Activated T-cell treated with anti-CD3 and anti-CD28 coated beads for 24 hours (primary cell): ENCODE data around the gene MALRD1.

ENCODE experiments used
- DNase-seq: peaks from one replicate; pipeline ENCODE4 v3.0.0-alpha.2; 2020; ENCODE audit warnings: low read depth

MALRD1 gene

DNA sequence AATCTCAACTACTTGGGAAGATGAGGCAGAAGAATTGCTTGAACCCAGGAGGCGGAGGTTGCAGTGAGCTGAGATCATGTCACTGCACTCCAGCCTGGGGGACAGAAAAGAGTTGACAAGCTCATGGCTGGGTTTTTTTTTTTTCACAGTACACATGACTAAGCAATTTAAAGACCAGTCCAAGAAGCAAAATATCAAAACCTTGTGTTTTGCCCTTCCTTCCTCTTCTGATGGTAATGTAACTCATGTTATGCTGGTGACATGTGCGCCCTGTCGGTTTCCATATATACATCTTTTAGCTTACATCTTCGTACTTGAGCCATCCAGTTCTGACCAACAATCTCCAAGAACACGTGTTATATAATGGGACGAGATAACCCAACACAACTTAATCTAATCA, 530.0 kb downstream of the MALRD1 start:
- DNase-seq, result no peak

DNA sequence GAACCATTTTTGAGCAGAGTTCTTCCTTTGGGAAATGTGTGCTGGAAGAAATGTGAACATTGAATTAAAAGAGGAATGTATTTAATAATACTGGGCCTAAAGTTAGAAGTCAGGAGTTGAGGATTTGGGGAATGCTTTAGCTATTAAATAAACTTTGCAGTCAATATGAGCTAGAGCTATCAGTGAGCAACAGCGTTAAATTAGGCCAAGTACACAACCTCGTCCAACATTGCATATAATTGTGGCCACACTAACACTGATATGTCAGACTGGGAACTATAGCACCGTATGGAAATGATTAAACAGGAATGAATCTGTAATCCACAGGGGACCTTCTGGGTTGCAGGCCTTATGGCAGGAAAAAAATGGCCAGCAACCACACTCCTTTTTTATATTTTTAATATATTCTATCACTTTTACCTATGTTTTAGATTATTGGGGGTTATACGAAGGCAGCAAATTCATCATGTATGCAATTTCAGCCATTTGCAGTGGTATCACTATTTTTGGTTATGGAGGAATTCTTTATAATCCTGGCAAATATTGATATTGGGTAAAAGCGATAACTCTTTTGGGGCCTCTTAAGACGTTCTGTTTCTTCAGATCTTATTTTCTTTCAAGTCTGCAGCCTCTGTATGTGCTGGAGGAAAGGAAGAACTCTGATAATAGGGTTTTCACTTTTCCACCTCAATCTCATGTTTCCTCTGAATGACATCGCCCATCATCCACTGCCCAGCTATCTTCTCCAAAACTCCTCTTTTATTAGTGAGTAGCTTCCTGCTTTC, 531.4 kb downstream of the MALRD1 start:
- no peak for DNase-seq

DNA sequence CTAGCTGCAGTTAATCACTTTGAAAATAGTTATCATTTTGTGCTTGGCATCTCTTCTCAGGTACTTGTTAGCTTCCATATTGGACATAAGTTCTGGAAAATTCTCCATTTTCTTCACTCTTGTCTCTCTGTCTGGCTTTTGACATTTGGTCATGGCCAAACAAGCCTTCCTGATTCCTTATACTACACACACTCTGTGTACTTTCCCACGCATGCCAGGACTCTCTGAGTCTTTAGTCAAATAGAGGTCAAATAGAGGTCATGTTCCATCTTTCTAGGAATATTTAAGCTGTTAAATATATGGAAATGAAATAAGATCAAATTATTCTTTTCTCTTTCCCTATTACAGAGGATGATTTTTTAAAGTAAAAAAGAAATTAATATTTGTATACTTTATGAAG, 532.1 kb downstream of the MALRD1 start:
- DNase-seq, result no peak

DNA sequence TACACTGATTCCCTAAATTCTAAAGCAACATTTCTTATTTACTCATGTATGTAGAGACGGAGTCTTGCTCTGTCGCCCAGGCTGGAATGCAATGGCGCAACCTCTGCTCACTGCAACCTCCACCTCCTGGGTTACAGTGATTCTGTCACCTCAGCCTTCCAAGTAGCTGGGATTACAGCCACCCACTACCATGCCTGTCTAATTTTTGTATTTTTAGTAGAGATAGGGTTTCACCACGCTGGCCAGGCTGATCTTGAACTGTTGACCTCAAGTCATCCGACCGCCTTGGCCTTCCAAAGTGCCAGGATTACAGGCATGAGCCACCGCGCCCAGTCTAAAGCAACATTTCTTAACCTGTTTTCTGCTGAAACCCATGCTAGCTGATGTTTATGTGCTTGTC, 540.0 kb downstream of the MALRD1 start:
- DNase-seq, result no peak

DNA sequence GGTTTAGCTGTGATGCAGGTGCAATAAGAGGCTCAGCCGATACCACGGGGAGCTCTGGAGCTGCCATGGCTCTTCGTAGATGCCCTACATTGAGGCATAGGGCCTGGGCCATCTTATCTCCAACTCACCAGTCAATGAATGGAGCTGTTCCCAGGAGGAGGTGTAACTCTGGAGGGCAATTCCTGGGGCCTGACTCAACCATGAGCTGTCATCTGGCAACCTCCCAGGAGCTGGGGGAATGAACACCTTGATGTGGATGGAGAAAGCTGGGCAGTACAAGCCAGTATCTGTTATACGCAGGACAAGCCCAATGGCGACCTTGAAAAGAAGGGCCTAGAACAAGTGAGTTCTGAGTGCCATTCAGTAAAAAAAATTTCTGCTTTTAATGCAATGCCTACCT, 543.7 kb downstream of the MALRD1 start:
- DNase-seq, result no peak

DNA sequence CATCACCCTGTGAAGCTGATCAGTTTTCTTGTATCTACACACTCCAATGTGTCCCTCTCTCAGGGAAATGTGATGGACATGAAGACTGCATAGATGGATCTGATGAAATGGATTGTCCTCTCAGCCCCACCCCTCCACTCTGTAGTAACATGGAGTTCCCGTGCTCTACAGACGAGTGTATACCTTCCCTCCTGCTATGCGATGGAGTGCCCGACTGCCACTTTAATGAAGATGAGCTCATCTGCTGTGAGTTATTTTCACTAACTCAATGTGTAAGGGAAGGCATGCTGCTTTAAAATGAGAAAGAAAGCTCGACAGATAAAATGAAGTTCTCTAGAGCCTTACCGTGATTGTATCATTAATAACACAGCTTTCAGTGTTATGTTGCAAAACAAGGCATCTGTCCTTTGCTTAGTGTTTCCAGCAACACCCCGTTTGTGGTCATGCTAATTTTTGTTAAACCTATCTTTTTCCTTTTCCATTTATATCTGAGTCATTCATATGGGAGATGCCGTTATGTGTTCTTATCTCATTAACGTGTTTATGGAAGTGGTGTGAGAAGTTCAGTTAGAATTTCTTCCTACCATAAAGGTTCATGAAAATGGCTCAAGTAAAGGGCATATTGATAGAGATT, 546.7 kb downstream of the MALRD1 start:
- DNase-seq, result no peak

DNA sequence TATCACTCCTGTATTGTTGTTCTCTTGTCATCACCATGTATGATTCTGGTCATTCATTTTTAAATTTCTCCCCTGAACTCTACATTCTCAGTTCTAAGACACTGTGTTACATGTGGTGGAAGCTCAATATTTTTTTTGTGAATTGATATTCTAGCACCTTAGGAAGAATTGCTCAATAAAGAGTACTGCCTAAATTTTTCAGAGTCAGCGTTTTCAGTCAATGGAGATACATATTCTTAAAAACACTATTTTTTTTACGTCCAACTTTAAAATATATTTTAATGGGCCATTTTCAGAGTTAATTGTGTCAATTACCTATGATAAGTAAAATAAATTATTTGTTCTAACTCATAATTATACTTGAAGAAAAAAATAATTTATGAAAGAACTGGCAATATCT, 557.2 kb downstream of the MALRD1 start:
- no peak for DNase-seq

DNA sequence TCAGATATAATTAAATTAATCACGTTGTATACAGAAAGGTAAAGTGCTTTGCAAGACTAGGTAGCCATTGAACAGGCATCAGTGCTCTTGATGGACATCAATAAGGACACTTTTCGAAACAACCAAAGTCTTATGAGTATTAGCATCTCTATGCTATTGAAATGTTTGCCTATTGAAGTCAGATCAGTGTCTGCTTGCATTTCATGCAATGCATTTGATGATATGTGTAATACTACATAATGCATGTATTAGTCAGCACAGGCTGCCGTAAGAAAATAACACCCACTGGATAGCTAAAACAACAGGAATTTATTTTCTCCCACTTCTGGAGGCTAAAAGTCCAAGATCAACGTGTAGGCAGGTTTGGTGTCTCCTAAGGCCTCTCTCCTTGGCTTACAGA, 558.4 kb downstream of the MALRD1 start:
- no peak for DNase-seq

DNA sequence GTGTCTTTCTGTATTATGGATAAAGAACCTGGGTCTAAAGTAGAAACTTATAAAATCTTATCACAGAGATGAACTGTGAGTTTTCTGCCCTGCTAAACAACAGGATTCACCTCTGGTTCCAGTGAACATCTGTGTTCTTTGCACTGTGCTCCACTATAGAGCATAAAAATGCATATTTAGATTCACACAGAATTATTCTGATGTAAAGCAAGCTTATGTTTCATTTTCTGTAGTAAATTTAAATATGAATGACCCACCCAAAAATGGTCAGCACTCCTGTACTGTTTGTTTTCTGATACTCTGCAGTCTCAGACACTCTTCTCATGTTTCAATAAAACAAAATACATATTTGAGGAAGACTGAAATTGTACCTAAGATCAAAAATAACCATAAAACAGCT, 563.2 kb downstream of the MALRD1 start:
- no peak for DNase-seq

DNA sequence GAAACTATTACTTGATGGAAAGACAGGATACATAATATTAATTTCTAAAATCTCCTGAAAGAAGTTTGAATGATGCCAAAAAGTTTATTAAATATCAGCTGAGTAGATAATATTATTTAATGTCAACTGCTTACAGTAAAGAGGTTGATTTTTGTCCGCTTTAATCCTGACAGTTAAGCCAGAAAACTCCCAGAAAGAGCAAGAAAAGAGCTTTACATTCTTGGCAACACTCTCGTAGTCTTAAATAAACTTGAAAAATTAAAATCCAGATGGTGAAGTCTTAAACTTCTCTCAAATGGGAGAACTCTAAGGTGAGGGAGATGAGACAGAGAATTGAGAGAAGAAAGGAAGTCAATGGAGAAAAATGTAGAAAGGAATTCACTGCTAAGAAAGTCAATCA, 568.4 kb downstream of the MALRD1 start:
- no peak for DNase-seq

DNA sequence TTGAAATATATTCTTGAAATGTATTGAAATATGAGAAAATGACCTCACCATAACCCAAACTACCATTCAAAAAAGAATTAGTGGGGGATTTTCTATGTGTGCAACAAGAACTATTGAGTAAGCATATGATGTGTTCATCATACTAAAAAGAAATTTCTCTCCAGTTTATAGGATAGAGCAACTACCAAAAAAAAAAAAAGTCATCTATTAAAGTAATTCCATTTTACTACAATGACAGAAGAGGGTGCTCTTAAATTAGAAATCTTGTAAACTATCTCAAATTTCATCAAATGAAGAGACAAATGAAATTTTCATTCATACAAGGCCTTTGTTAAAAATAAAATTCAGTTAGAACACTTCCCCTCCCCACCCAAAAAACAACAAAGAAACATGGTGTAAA, 572.2 kb downstream of the MALRD1 start:
- no peak for DNase-seq

DNA sequence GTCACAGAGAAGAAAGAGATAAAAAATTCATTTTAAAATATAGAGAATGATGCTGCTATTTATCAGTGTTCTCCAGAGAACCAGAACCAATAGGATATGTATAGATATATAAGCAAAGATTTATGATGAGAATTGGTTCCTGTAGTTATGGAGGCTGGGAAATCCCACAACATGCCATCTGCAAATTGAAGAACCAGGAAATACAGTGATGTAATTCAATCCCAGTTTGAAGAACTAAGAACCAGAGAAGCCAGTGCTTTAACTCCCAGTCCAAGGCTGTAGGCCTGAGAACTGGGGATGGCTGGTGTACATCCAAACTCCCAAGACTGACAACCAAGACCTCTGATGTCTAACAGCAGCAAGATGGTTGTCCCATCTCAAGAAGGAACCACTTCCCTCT, 574.7 kb downstream of the MALRD1 start:
- DNase-seq, result no peak

DNA sequence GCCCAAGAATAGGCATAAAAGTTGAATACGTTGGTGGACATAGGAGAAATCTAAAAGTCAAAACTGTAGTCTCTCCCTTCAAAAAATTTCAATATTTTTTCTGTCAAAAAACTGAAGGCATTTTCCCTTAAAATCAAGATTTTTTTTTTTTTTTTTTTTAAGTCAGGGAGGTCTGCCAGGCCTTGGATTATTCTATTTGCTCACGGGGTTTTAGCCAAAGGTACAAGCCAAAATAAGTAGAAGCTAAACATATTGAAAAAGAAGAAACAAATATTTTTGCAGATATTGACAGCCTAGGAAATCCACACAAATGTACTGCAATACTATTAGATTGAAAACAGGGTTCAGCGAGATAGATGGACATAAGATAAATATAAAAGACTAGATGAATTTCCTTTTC, 577.6 kb downstream of the MALRD1 start:
- DNase-seq, result no peak

DNA sequence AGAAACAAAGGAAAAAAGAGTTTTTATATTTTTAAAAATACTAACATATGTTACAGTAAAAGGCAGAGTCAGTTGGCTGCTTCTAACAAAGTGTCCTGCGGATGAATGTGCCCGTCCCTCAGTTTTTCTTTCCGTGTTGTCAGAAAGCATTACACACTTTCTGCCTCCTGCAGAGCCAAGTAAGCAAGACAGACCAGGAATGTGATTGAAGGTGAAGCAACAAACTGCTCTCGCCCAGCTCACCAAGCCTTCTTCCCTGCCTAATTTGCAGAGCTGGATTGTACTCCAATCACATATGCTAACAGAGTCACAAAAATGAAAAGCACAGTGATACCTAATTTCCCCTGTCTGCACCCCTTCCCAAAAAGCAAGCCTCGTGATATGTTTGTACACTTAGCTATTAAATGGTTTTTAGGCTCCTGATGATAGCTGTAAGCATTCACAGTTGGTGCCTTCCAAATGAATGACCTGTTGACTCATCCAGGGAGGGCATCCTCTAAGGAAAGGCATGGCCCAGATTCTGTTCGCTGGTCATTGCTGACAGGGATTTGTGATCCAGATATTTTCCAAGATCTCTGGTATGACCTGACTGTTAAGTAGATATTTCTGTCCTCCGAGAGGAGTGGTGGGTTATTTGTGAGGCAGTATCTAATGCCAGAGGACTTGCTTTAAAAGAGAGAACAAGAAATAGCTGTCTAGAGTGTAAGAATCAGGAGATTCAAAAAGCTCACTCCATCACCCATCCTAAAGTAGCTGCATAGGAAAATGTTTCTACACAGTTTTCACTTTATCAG, 580.4 kb downstream of the MALRD1 start:
- no peak for DNase-seq

DNA sequence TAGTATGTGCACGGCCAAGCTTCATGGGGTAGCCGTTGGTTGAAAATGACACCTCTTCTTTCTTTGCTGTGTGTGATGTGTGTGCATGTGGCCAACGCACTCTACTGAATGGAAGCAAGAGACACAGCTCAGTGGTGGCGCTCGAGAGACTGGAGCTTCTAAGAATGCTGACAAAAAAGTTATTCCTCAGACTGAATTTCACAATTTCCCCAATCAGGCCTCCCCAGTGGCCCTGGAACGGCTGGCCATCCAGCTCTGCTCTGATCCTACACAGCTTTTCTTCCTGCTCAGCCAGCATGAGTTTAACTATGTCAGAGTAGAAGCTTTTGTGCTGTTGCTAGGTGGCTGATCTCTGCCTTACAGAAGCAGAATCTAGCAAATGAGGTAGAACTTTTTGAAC, 581.0 kb downstream of the MALRD1 start:
- no peak for DNase-seq

DNA sequence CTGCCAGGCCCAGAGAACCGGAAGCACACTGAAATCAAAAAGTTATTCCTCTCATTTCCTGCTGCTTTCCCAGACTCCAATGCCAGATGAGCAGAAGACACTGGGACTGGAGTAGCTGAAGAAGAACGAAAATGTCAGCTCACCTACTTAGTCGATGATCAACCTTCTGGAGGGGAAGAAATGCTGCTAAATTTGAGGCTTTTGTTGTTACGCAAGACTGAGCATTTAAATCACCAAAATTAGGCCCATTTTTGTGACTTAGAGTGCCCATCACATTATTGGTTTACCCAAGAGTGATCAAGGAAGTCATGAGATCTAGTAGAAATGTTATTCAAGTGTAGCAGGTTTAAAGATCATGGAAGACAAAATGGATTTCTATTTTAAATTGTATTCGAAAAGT, 585.6 kb downstream of the MALRD1 start:
- no peak for DNase-seq

DNA sequence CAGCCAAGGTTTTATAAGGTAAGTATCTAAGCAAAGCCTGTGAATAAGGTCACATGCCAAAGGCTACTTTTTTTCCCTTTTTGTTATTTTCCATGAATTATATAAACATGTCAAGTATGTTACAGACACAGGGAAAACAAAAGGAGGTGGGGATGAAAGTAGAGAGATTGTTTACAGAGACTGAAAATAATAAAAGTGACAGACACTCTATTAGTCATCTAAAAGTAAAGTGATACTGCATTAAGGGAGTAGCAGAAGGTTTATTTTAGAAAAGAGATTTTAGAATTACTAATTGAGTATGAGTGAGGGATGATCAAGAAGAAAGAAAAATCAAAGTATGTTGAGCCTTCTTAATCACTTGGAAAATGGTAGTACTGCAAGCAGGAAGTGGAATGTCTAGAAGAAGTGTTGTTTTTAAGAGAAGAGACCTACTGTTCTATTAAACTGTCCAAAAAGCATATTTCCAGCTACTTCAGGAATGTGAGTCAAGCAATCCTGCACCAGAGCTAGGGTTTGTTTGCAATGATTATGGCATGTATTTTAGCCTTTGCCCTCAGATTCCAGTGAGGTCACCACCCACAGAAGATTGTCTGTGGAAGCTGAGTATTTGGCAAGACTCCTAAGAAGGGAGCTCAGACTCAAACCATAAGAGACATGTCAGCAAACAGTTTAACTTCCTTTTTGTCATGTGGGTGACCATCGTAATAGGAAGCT, 589.7 kb downstream of the MALRD1 start:
- no peak for DNase-seq

DNA sequence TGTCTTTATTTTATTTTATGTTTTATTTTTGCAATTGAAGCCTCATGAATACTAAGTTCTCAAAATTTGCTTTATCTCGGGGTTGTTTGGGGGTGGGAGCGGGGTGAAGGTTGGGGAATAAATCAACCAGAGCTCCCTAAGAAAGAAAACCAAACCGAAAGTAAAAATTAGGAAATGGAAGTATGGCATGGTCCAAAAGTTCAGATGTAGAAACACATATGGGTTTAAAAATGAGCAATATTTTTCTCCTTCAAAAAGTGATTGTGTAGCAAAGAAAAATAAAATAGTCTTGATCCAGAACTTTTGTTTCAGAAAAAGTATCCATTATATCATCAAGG, 590.3 kb downstream of the MALRD1 start:
- DNase-seq, result no peak

DNA sequence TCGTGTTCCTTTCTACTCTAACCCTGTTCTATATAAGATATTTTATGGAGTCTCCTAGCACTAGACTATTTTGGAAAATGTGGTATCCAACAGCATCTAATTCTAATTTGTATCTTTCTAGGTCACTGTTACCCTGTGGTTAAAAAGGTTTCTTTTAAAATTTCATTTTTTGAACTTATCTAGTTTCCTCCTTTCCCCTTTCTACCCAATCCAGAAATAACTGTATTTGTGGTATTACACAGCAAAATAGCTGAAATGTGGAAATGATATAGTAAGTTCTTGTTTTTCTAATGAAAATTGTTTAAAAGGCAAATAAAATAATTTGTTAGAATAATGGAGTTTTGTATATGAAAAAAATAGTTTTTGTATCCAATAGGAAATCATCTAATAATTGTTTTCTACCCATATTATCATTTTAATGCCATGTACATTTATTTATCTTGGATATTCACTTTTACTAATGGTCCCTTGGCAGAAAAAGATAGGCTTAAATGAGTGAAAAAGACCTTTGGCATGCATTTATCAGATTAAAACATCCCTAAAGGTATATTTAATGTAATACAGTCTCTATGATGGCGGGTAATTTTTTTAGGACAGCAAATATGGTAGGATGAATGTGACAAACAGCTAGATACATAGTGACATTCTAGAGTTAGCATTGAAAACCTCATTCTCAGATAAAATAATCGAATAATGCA, 592.1 kb downstream of the MALRD1 start:
- DNase-seq, result no peak

DNA sequence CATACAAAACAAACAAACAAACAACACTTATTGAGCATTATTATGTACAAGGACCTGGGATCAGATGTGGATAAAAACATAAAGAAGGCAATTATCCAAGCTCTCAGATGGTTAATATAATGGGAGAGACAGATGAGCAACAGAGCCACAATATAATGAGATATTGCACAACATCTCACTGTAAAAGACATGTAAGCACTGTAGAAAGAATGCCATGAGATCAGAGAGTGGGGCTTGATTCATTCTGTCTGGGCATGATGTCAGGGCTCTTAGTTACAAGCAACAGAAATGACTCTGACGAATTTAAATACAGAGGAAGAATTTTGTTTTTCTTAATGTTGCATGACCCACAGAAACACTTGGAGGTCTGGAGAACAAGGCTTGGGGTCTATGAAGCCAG, 602.9 kb downstream of the MALRD1 start:
- DNase-seq, result no peak

DNA sequence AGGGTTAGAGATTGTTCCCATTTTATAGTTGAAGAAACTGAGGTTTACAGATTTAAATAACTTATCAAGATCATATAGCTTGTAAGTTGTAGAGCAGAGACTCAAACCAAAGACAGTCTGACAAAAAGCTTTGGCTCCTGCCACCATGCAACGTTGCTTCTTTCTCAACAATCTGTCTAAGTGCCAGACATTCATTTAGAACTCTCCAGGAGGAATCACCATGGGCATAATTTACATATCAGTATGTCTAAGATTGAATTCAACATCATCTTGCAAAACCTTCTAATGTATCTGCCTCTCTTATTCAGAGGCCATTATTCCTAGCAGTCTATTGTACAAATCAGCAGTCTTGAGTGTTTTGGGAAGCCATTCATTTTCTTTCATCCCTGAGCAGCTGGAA, 604.1 kb downstream of the MALRD1 start:
- DNase-seq, result no peak

DNA sequence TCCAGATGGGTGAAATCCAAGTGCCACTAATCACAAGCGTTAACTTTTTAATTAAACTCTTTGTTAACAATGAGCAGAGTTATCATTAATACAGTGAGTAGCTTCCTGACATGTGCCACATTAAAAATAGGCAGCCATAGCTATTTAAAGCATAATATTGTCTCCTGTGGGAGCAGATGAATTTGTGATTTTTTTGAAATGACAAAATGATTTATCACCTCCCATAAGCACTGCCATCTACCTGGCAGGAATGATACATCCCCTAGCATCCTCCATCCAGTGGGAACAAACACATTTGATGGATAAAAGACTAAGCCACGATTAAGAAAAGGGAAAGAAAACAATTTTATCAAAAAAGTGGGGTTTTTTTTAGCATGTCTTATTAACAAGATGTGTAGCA, 605.3 kb downstream of the MALRD1 start:
- DNase-seq, result no peak
